HEK293T (cell line): Measurements from ENCODE around the gene KDM4C.

Source experiments
- CTCF ChIA-PET: fragments of 350-600 bp; formaldehyde crosslinking; extraction: SDS; loops from one replicate; lab custom pipeline; 2021; ENCODE audit warnings: antibody characterized with exemption, inconsistent platforms; lab: Yijun Ruan, JAX
- POLR2A ChIA-PET: fragments of 350-600 bp; formaldehyde crosslinking; extraction: SDS; loops from one replicate; lab custom pipeline; 2020; ENCODE audit warnings: antibody characterized with exemption, inconsistent platforms; lab: Yijun Ruan, JAX
- DNase-seq: peaks from one replicate; pipeline ENCODE4 v3.0.0; 2012; ENCODE audit warnings: mixed read lengths; ENCODE audit errors: extremely low spot score
- ARNT ChIP-seq: fragments of 450-650 bp; IDR thresholded peaks from 2 replicates; pipeline ENCODE4 v1.6.1; 2017; ENCODE audit warnings: mild to moderate bottlenecking
- BHLHE40 ChIP-seq: fragments of 450-650 bp; IDR thresholded peaks from 2 replicates; pipeline ENCODE4 v1.6.1; 2016; ENCODE audit warnings: mild to moderate bottlenecking, moderate library complexity, borderline replicate concordance
- CTBP1 ChIP-seq: fragments of 450-650 bp; IDR thresholded peaks from 2 replicates; pipeline ENCODE4 v1.6.1; 2016; ENCODE audit warnings: borderline replicate concordance
- ELF4 ChIP-seq: fragments of 450-650 bp; IDR thresholded peaks from 2 replicates; pipeline ENCODE4 v1.6.1; 2017; ENCODE audit warnings: antibody characterized with exemption
- FOXA1 ChIP-seq: fragments of 450-650 bp; IDR thresholded peaks from 2 replicates; pipeline ENCODE4 v1.6.1; 2016; ENCODE audit warnings: mild to moderate bottlenecking
- FOXK2 ChIP-seq: fragments of 450-650 bp; IDR thresholded peaks from 2 replicates; pipeline ENCODE4 v1.6.1; 2016; ENCODE audit warnings: mild to moderate bottlenecking
- FOXM1 ChIP-seq: fragments of 450-650 bp; IDR thresholded peaks from 2 replicates; pipeline ENCODE4 v1.6.1; 2017; ENCODE audit warnings: mild to moderate bottlenecking, borderline replicate concordance
- HDGF ChIP-seq: fragments of 450-650 bp; IDR thresholded peaks from 2 replicates; pipeline ENCODE4 v1.6.1; 2017; ENCODE audit warnings: antibody characterized with exemption, borderline replicate concordance
- L3MBTL2 ChIP-seq: fragments of 450-650 bp; conservative IDR thresholded peaks from 2 replicates; pipeline ENCODE4 v1.6.1; 2016; ENCODE audit warnings: mild to moderate bottlenecking
- LEF1 ChIP-seq: fragments of 450-650 bp; IDR thresholded peaks from 2 replicates; pipeline ENCODE4 v1.6.1; 2017; ENCODE audit warnings: mild to moderate bottlenecking, borderline replicate concordance
- NFRKB ChIP-seq: fragments of 450-650 bp; IDR thresholded peaks from 2 replicates; pipeline ENCODE4 v1.6.1; 2016; ENCODE audit warnings: mild to moderate bottlenecking, moderate library complexity
- PKNOX1 ChIP-seq: fragments of 450-650 bp; IDR thresholded peaks from 2 replicates; pipeline ENCODE4 v1.6.1; 2016
- SP1 ChIP-seq: fragments of 450-650 bp; IDR thresholded peaks from 2 replicates; pipeline ENCODE4 v1.6.1; 2017
- SUZ12 ChIP-seq: fragments of 450-650 bp; IDR thresholded peaks from 2 replicates; pipeline ENCODE4 v1.6.1; 2016; ENCODE audit warnings: mild to moderate bottlenecking
- TARDBP ChIP-seq: fragments of 450-650 bp; IDR thresholded peaks from 2 replicates; pipeline ENCODE4 v1.6.1; 2016
- ZNF384 ChIP-seq: fragments of 450-650 bp; IDR thresholded peaks from 2 replicates; pipeline ENCODE4 v1.6.1; 2016

Gene KDM4C

GRCh38 chr9:7149258-7149657, 391.5 kb downstream of the KDM4C start:
- TF ChIP-seq ARNT (no peak), SUZ12 (no peak), L3MBTL2 (no peak), SP1 (no peak), BHLHE40 (no peak), FOXK2 (no peak), CTBP1 (no peak), ELF4 (no peak), NFRKB (no peak), PKNOX1 (no peak)
- ChIA-PET POLR2A (no interaction called here), CTCF (no interaction called here)
- DNase-seq: no peak

DNA sequence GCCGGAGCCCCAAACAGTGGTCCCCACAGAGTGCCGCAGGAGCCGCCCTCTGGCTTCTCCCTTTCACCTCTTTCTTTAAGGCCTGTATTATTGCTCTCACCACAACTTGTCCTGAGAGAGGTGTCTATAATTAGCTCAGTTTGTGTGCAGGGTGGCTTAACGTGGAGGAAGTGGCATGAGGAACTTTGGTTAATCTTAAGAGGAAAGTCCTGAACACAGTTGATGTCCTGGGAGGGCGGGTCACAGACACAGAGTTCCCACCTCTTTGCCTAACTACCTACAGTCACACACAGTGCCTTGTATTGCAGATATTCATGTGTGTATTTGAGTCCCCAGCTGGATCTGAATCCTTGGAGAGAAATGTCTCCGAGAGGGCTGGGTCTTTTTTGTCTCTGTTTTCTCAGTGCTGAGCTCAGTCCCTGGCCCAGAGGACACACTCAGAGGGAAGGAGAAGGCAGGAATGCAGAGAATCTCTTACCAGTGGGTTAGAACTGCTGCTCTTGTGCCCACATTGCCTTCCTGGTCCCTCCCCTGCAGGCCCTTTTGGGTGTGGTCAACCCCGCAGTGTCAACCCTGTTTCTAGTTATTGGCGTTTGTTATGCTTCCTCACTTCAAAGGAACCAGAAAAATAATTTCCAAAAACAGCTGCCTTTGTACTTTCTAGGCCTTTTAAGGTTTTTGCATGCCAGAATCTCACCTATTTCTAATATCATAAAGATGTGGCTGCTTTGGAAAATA, 392.5 kb downstream of the KDM4C start:
- TF ChIP-seq TARDBP (no peak), FOXK2 (no peak)
- POLR2A ChIA-PET: no interaction called here
- no peak for DNase-seq
- CTCF ChIA-PET: no interaction called here

DNA sequence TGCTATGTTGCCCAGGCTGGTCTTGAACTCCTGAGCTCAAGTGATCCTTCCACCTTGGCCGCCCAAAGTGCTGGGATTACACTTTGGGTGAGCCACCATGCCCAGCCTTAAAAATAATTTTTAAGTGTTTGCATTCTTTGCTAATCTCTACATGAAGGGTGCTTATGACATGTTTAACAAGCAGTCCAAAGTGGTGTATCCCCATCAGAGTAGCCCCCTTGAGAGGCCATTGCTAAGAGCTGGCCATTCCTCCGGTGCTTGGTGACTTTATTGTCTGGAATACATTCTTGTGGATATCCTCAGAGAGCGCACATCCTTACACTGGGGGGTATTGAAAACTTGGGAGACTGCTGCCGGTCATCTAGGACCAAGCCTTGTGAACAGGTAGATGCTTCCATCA, 395.4 kb downstream of the KDM4C start:
- TF ChIP-seq SUZ12 (no peak), FOXA1 (no peak), NFRKB (no peak), CTBP1 (no peak), PKNOX1 (no peak), ARNT (no peak), FOXK2 (no peak), SP1 (no peak), FOXM1 (no peak), L3MBTL2 (no peak)
- ChIA-PET POLR2A (no interaction called here), CTCF (no interaction called here)
- DNase-seq: no peak

- no peak for DNase-seq
- TF ChIP-seq BHLHE40: no peak
- TF ChIP-seq HDGF: no peak
- ChIA-PET CTCF (no interaction called here), POLR2A (no interaction called here)
Measured at GRCh38 chr9:7153566-7153965, 395.8 kb downstream of the KDM4C start.

- CTCF ChIA-PET: no interaction called here
- POLR2A ChIA-PET: no interaction called here
- DNase-seq: no peak
- TF ChIP-seq NFRKB (no peak), ZNF384 (no peak), HDGF (no peak), ELF4 (no peak), FOXM1 (no peak), FOXA1 (no peak), TARDBP (no peak), ARNT (no peak), SUZ12 (no peak)
Measured at GRCh38 chr9:7154003-7154619, 396.3 kb downstream of the KDM4C start.

- ChIA-PET POLR2A (no interaction called here), CTCF (no interaction called here)
- TF ChIP-seq L3MBTL2: no peak
- no peak for TF ChIP-seq BHLHE40
- no peak for TF ChIP-seq SUZ12
- no peak for TF ChIP-seq NFRKB
- TF ChIP-seq CTBP1: no peak
- no peak for TF ChIP-seq SP1
- TF ChIP-seq ARNT: no peak
- no peak for TF ChIP-seq ELF4
- TF ChIP-seq FOXA1: no peak
- TF ChIP-seq LEF1: no peak
- no peak for TF ChIP-seq FOXK2
- TF ChIP-seq TARDBP: no peak
- DNase-seq: no peak
Measured at GRCh38 chr9:7154650-7155049, 396.9 kb downstream of the KDM4C start.

DNA sequence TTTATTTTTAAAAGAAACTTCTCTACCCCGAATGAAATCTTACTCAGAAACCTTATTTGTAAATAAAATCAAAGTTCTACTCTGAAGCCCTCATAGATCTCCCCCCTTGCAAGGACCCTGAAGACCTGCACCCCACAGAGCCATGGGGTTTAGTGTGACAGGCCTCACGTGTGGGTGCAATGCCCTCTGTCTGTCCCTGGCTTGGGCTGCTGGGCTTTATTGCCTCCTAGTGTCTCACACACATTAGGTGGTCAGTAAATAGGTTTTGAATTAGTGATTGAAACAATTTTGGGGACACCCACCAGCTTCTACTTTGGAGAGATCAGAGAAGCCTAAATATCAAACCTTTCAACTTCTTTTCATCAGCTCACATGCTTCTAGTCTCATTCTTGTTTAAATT, 403.7 kb downstream of the KDM4C start:
- ChIA-PET CTCF (no interaction called here), POLR2A (no interaction called here)
- TF ChIP-seq L3MBTL2 (no peak), LEF1 (no peak), ARNT (no peak), SUZ12 (no peak)
- no peak for DNase-seq

- POLR2A ChIA-PET: no interaction called here
- CTCF ChIA-PET: no interaction called here
- no peak for DNase-seq
- no peak for TF ChIP-seq SUZ12
- TF ChIP-seq SP1: no peak
- TF ChIP-seq PKNOX1: no peak
- TF ChIP-seq BHLHE40: no peak
- TF ChIP-seq FOXM1: no peak
- no peak for TF ChIP-seq FOXA1
- TF ChIP-seq NFRKB: no peak
- no peak for TF ChIP-seq CTBP1
- no peak for TF ChIP-seq ELF4
- no peak for TF ChIP-seq L3MBTL2
- no peak for TF ChIP-seq TARDBP
- no peak for TF ChIP-seq FOXK2
- no peak for TF ChIP-seq LEF1
- no peak for TF ChIP-seq HDGF
- TF ChIP-seq ZNF384: no peak
- TF ChIP-seq ARNT: no peak
Measured at GRCh38 chr9:7163932-7164331, 406.2 kb downstream of the KDM4C start.
